Measurements from ENCODE around the gene B4GALT5.
"Not testable (repeated sequence)": the region's sequence is repeated elsewhere in the genome, so short reads cannot be mapped to it uniquely, and the experiment has no call there.

B4GALT5 gene

DNA sequence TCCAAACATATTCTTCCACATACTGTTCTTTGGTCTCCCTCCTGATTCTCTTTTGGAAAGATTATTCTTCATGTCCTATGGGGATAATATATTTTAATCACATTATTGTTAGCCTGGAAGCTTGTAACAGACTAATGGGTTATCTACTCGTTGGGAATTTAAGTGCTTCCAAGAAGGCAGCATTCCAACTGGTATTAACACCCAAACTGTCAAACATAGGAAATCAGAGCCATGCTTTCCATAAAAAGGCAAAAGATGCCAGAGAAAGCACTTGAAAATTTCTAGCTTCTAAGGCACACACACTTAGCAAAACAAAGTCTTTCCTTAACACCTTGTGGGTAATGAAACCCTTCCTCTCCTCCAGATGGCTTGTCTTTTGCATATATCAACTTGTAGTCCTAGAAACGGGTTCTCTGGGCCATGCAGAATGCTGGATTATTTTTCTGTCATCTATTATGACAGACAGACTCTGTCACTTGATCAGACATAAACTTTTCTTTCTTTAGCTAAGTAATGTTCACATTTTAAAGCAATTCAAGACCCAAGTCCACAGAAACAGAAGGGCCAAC is 41.5 kb downstream of the B4GALT5 start:
- TF ChIP-seq, protein P1, sequence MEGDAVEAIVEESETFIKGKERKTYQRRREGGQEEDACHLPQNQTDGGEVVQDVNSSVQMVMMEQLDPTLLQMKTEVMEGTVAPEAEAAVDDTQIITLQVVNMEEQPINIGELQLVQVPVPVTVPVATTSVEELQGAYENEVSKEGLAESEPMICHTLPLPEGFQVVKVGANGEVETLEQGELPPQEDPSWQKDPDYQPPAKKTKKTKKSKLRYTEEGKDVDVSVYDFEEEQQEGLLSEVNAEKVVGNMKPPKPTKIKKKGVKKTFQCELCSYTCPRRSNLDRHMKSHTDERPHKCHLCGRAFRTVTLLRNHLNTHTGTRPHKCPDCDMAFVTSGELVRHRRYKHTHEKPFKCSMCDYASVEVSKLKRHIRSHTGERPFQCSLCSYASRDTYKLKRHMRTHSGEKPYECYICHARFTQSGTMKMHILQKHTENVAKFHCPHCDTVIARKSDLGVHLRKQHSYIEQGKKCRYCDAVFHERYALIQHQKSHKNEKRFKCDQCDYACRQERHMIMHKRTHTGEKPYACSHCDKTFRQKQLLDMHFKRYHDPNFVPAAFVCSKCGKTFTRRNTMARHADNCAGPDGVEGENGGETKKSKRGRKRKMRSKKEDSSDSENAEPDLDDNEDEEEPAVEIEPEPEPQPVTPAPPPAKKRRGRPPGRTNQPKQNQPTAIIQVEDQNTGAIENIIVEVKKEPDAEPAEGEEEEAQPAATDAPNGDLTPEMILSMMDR (IDR thresholded peaks at IDR 0.05; ENCODE audit: insufficient read depth, low read depth, low read length, missing control alignments) = no peak
- H3K4me3 ChIP-seq (ENCODE audit: low read depth, low read length) = no peak overlapping the region
- DNase-seq (ENCODE audit: low read depth) = peak; percentile 39

DNA sequence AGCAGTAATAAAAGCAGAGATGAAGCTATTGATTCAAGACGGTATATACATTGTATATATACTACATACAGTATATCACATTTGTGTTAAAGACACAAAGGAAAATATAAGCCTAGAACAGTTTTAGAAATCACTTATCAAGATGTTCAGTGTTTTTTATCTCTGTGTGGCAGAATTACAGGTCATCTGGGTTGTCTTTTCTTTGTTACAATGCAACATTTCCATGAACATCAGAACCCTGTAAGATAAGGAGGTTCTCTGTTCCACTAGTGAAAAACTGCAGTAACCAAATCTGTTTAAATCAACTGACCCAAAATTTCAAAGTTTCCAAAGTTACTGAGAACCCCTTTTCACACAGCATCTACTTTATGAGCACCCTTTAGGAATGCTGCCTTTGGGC is 42.2 kb downstream of the B4GALT5 start:
- TF ChIP-seq, protein P1 (IDR thresholded peaks at IDR 0.05; ENCODE audit: insufficient read depth, low read depth, low read length, missing control alignments) = no peak
- no peak overlapping the region for H3K4me3 ChIP-seq (ENCODE audit: low read depth, low read length)
- DNase-seq (ENCODE audit: low read depth) = no peak

DNA sequence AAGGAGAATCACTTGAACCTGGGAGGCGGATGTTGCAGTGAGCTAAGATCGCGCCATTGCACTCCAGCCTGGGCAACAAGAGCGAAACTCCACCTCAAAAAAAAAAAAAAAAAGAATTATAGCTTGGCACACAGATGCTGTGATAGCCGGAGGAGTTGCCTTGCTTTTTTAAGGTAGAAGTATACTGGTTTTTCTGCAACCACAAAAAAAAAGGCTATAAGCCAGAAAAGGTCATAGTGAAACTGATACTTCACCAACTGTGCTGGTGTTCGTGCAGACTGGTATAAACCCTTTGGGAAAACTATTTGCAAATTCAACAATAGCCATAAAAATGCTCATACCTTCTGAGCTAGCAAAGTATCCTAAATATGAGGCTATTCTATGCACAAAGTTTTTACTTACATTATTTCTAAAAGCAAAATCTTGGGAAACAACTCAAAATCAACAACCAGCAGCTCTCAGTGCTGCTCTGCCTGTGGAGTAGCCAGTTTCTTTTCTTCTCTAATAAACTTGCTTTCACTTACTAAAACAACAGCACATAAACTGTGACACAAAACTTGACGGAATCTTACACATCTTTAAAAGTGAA is 44.0 kb downstream of the B4GALT5 start:
- TF ChIP-seq, protein P1 (IDR thresholded peaks at IDR 0.05; ENCODE audit: insufficient read depth, low read depth, low read length, missing control alignments) = no peak
- DNase-seq (ENCODE audit: low read depth) = peak; percentile 87
- peak overlapping the region; percentile 56 for H3K4me3 ChIP-seq (ENCODE audit: low read depth, low read length)

DNA sequence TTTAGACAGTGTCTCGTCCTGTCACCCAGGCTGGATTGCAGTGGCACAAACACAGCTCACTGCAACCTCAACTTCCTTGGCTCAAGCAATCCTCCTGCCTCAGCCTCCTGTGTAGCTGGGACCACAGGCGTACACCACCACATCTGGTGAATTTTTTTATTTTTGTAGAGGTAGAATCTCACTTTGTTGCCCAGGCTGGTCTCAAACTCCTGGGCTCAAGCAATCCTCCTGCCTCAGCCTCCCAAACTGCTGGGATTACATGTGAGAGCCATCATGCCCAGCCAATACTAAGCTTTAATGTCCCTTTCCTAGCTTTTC is 44.8 kb downstream of the B4GALT5 start:
- peak overlapping the region; percentile 56 for H3K4me3 ChIP-seq (ENCODE audit: low read depth, low read length)
- not testable (repeated sequence) for DNase-seq (ENCODE audit: low read depth)

DNA sequence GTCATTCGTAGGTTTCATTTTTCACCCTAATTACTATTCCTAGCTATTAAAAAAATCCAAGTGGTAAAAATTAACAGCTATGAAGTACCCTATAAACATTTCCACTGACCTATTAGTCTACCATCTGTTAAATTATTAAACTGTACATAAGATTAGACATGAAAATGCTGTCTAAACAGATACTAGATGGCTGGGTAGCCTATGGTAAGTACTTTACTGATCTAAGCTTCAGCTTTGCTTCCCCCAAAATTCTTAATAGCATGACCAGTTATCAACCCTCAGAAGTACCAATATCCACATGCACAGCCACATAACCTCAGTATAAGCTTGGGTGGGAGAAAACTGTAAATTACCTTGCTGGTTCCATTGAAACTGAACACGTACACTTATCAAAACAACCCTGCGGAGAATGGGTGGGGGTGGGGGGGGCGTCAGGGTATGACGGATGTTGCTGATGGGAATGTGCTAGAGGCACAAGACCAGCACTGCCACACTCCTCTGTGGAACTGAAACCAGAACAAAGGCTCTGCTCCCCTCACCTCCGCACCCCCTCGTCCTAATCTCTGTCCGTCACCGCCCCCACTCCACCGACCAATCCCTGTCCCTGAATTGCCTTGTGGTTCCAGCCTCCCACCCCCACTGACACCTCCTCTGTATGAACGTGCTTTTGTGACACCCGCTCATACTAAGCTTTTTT is 45.3 kb downstream of the B4GALT5 start:
- TF ChIP-seq, protein P1 (IDR thresholded peaks at IDR 0.05; ENCODE audit: insufficient read depth, low read depth, low read length, missing control alignments) = no peak
- peak; percentile 96 for DNase-seq (ENCODE audit: low read depth)
- peak overlapping the region; percentile 56 for H3K4me3 ChIP-seq (ENCODE audit: low read depth, low read length)

DNA sequence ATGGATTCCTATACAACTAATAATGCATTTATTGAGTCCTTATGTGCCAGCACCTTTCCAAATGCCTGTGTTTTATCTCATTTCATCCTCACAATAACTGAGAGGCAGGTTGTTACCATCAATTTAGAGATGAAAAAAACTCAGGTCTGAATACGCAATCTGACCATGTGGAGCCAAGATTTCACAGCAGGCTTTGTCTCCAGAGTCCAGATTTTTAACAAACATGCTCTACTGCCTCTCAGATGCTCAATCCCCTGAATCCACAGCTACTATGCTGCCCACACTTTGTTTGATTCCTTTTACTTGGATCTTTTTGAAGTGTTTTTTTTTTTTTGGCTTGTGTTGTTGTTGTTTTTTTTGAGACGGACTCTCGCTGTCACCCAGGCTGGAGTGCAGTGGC is 46.8 kb downstream of the B4GALT5 start:
- no peak for DNase-seq (ENCODE audit: low read depth)
- H3K4me3 ChIP-seq (ENCODE audit: low read depth, low read length) = no peak overlapping the region
- TF ChIP-seq, protein P1 (IDR thresholded peaks at IDR 0.05; ENCODE audit: insufficient read depth, low read depth, low read length, missing control alignments) = no peak

DNA sequence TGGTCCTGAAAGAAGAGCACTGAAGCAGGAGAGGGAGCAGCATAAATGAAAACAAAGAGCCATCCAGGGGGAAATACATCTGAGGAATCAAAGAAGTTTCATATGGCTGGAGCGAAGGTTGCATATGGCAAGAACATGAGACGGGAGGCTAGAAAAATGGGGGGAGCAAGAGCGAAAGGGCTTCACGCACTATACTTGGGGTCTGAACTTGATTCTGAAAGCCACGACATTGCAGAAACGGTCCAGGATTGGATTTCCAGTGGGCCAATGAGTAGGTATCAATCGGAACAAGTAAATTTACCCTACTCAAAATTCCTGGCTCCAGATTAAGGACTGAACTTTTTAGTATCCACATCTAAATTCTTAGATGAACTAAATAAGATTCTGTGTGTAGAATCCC is 47.9 kb downstream of the B4GALT5 start:
- TF ChIP-seq, protein P1 (IDR thresholded peaks at IDR 0.05; ENCODE audit: insufficient read depth, low read depth, low read length, missing control alignments) = no peak
- no peak for DNase-seq (ENCODE audit: low read depth)
- no peak overlapping the region for H3K4me3 ChIP-seq (ENCODE audit: low read depth, low read length)

Data from GM12865 (cell line).